Vagina (tissue), 2 donors: ENCODE results near the gene FXYD3. TPM values are rescaled to one million over a fixed set of nuclear protein-coding genes. Genes with fewer than 3 reads are reported as not detected.
"Not testable (repeated sequence)": the region's sequence is repeated elsewhere in the genome, so short reads cannot be mapped to it uniquely, and the experiment has no call there.

Source experiments
- DNase-seq, 2 donors: peaks; one replicate each; pipeline ENCODE4 v3.0.0-alpha.2; 2017; ENCODE audit errors: extremely low spot score in 2 of 2
- H3K27ac ChIP-seq: fragments of 200-600 bp; sonication (generic); one replicate; pipeline ENCODE4 v1.5.1; 2019
- H3K27me3 ChIP-seq: fragments of 200-600 bp; sonication (generic); one replicate; pipeline ENCODE4 v1.5.1; 2019
- H3K36me3 ChIP-seq, 2 donors: fragments of 200-600 bp; sonication (generic); one replicate each; pipeline ENCODE4 v1.5.1; 2017 to 2019
- H3K4me1 ChIP-seq: fragments of 200-600 bp; sonication (generic); one replicate; pipeline ENCODE4 v1.5.1; 2019
- H3K4me3 ChIP-seq, 2 donors: fragments of 200-600 bp; sonication (generic); 1 replicate in 1 of 2; 2 replicates in 1 of 2; pipeline ENCODE4 v1.5.1; 2016 to 2019
- H3K9me3 ChIP-seq: fragments of 200-600 bp; sonication (generic); one replicate; pipeline ENCODE4 v1.5.1; 2019
- POLR2A ChIP-seq, 2 donors: fragments of 450-650 bp; IDR thresholded peaks; one replicate each; pipeline ENCODE4 v1.6.1; 2017; ENCODE audit warnings: antibody characterized with exemption in 2 of 2, mild to moderate bottlenecking in 2 of 2, moderate library complexity in 2 of 2
- POLR2AphosphoS5 ChIP-seq, 2 donors: sonication (generic); formaldehyde crosslinking; IDR thresholded peaks; one replicate each; pipeline ENCODE4 v1.9.0; 2017; ENCODE audit warnings: antibody characterized with exemption in 2 of 2, mild to moderate bottlenecking in 2 of 2, low read depth in 1 of 2; ENCODE audit not compliant: insufficient read depth in 1 of 2
- intact Hi-C: fragments of 100-400 bp; cut with DNase I; formaldehyde crosslinking; loops from one replicate; pipeline ENCODE4 v1.15.1; 2023
- total RNA-seq: library from RNA; depleted of rRNA; stranded (reverse); fragments of >200 nt; gene quantifications from one replicate; pipeline ENCODE4 v1.2.3, GENCODE V29; 2016
- TF ChIP-seq, protein P1 (sequence below), 3 experiments: fragments of 450-650 bp in 2 of 3; fragments of 200-600 bp in 1 of 3; sonication (generic) in 1 of 3; IDR thresholded peaks; one replicate each; pipeline ENCODE4 v1.5.1; 2017 to 2019; ENCODE audit warnings: antibody characterized with exemption in 3 of 3, mild to moderate bottlenecking in 2 of 3, moderate library complexity in 2 of 3

The FXYD3 gene
- total RNA-seq, 1 donor from 2014 or later = 788 TPM

GRCh38 chr19:35100588-35101533 lies 14.8 kb upstream of the FXYD3 start:
- DNase-seq = no peak
- Histone ChIP-seq H3K4me1 (no peaks in the 10 kb centered on the region), H3K36me3 (no peaks in the 10 kb centered on the region), H3K4me3 (no peak overlapping the region), H3K9me3 (no peaks in the 10 kb centered on the region), H3K27ac (no peak overlapping the region), H3K27me3 (no peaks in the 10 kb centered on the region)
- intact Hi-C loops = no loop called here
- TF ChIP-seq, protein P1, sequence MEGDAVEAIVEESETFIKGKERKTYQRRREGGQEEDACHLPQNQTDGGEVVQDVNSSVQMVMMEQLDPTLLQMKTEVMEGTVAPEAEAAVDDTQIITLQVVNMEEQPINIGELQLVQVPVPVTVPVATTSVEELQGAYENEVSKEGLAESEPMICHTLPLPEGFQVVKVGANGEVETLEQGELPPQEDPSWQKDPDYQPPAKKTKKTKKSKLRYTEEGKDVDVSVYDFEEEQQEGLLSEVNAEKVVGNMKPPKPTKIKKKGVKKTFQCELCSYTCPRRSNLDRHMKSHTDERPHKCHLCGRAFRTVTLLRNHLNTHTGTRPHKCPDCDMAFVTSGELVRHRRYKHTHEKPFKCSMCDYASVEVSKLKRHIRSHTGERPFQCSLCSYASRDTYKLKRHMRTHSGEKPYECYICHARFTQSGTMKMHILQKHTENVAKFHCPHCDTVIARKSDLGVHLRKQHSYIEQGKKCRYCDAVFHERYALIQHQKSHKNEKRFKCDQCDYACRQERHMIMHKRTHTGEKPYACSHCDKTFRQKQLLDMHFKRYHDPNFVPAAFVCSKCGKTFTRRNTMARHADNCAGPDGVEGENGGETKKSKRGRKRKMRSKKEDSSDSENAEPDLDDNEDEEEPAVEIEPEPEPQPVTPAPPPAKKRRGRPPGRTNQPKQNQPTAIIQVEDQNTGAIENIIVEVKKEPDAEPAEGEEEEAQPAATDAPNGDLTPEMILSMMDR (IDR thresholded peaks at IDR 0.05) = no peak
- TF ChIP-seq POLR2A (IDR thresholded peaks at IDR 0.05) (no peak), POLR2AphosphoS5 (IDR thresholded peaks at IDR 0.05; ENCODE audit: insufficient read depth in 1 of 2, low read depth in 1 of 2) (no peak)

GRCh38 chr19:35101949-35102348 lies 13.7 kb upstream of the FXYD3 start:
- DNase-seq, H3K4me1 ChIP-seq, intact Hi-C loops, H3K27ac ChIP-seq, H3K36me3 ChIP-seq, H3K27me3 ChIP-seq, H3K9me3 ChIP-seq, H3K4me3 ChIP-seq: not testable (repeated sequence)

GRCh38 chr19:35103614-35104013 lies 12.0 kb upstream of the FXYD3 start:
- H3K4me3 ChIP-seq, H3K4me1 ChIP-seq, intact Hi-C loops, H3K27me3 ChIP-seq, H3K27ac ChIP-seq, DNase-seq, H3K36me3 ChIP-seq, H3K9me3 ChIP-seq: not testable (repeated sequence)

DNA sequence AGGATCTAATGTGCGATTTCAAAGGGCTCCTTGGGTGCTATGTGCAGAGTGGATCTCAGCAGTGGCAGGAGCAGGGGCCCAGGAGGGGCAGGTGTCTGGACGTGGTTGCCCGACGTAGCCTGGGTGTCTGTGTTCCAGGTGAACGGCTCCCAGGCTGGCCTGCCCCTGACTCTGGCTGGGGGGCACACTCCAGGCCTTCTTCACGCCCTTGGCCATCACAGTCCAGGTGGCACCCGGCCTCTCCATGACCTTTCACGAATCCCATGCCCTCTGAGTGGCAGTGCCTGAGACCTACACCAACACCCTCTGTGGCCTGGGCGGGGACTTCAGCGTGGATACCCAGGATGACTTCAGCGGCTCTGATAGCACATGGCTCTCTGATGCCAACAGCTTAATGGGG lies 11.3 kb upstream of the FXYD3 start:
- H3K27me3 ChIP-seq = no peaks in the 10 kb centered on the region
- H3K36me3 ChIP-seq = no peaks in the 10 kb centered on the region
- DNase-seq = no peak
- H3K4me1 ChIP-seq = no peaks in the 10 kb centered on the region
- intact Hi-C loops = no loop called here
- H3K4me3 ChIP-seq = no peak overlapping the region
- H3K27ac ChIP-seq = no peak overlapping the region
- H3K9me3 ChIP-seq = no peaks in the 10 kb centered on the region
- no peak for TF ChIP-seq POLR2A (IDR thresholded peaks at IDR 0.05)
- TF ChIP-seq, protein P1 (IDR thresholded peaks at IDR 0.05) = no peak
- no peak for TF ChIP-seq POLR2AphosphoS5 (IDR thresholded peaks at IDR 0.05; ENCODE audit: insufficient read depth in 1 of 2, low read depth in 1 of 2)

- Histone ChIP-seq H3K4me1 (no peaks in the 10 kb centered on the region), H3K4me3 (no peak overlapping the region), H3K9me3 (no peaks in the 10 kb centered on the region), H3K27me3 (no peaks in the 10 kb centered on the region), H3K27ac (no peak overlapping the region), H3K36me3 (no peaks in the 10 kb centered on the region)
- intact Hi-C loops = no loop called here
- TF ChIP-seq POLR2AphosphoS5 (IDR thresholded peaks at IDR 0.05; ENCODE audit: insufficient read depth in 1 of 2, low read depth in 1 of 2) (no peak), POLR2A (IDR thresholded peaks at IDR 0.05) (no peak)
- TF ChIP-seq, protein P1 (IDR thresholded peaks at IDR 0.05) = no peak
- no peak for DNase-seq
Observed at GRCh38 chr19:35105047-35105410, 10.6 kb upstream of the FXYD3 start.
